ENCODE measurements around the gene INTS14.

DNA sequence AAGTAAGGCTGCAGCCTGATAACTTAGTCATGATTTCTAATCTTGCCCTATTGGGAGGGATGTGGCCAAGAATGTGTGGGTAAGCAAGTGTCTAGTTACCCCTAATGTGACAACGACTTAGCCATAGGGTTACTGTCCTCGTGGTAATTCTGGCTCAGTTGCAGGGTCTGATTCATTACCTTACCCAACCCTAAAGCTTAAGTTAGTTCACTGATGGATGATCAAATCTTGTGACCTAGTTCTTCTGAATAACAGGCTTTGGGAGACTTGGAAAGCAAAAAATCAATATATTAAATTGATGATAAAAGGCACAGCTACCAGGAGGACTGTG is 1.6 kb upstream of the INTS14 start:
- TF ChIP-seq, protein P1, sequence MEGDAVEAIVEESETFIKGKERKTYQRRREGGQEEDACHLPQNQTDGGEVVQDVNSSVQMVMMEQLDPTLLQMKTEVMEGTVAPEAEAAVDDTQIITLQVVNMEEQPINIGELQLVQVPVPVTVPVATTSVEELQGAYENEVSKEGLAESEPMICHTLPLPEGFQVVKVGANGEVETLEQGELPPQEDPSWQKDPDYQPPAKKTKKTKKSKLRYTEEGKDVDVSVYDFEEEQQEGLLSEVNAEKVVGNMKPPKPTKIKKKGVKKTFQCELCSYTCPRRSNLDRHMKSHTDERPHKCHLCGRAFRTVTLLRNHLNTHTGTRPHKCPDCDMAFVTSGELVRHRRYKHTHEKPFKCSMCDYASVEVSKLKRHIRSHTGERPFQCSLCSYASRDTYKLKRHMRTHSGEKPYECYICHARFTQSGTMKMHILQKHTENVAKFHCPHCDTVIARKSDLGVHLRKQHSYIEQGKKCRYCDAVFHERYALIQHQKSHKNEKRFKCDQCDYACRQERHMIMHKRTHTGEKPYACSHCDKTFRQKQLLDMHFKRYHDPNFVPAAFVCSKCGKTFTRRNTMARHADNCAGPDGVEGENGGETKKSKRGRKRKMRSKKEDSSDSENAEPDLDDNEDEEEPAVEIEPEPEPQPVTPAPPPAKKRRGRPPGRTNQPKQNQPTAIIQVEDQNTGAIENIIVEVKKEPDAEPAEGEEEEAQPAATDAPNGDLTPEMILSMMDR (conservative IDR thresholded peaks at IDR 0.05; ENCODE audit: low read depth, low read length), result no peak
- TF ChIP-seq EZH2 (IDR thresholded peaks at IDR 0.05; ENCODE audit: borderline replicate concordance, low read depth, low read length, poor library complexity, severe bottlenecking), result no peak

Data from A673 (cell line).